Adrenal gland (tissue), 5 donors: ENCODE results near the gene SNRNP200.

ENCODE experiments used
- POLR2A ChIP-seq, 2 donors: fragments of 450-650 bp; IDR thresholded peaks; one replicate each; pipeline ENCODE4 v1.6.1; 2017; ENCODE audit warnings: antibody characterized with exemption in 2 of 2, mild to moderate bottlenecking in 2 of 2, moderate library complexity in 1 of 2
- TF ChIP-seq, protein P1 (sequence below), 6 experiments: fragments of 450-650 bp in 4 of 6; fragments of 200-600 bp in 2 of 6; sonication (generic) in 1 of 6; IDR thresholded peaks; 1 replicate in 5 of 6; 2 replicates in 1 of 6; pipeline versions ENCODE4 v1.5.1 to v1.8.0; 2016 to 2021; ENCODE audit warnings: antibody characterized with exemption in 6 of 6, mild to moderate bottlenecking in 2 of 6, moderate library complexity in 1 of 6
- donor health status: DM: no; HTN: no; CAD: no.

DNA sequence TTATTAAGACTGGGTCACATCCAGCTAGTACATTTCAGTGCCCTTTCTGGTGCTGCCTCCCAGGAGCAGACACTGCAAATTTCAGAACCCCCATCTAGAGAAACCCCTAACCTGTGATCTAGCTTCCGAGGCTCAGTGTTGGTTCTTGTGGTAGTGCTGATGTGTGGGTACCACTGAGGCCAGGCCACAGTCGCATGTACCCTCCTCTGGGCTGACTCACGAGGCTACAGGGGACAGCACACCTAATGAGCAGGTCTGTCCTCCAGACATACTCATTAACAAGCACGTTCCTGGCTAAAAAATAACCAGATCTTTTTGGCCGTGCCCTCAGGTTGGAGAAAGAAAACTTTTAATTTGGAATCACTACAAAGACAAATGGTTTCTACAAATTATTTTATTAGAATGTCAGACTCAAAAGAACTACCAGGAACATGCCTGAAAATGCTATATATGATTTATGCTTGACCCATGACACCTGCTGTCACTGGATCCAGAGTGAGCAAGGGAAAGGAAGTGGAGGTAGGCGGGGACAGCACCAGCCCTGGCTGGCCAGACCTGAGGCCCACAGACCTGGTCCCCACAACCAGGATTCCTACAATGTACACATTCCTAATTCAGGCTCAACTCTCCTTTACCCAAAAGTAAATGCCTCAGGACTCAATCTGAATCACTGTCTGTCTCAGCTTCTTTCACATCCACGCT lies 30.8 kb downstream of the SNRNP200 start:
- TF ChIP-seq, protein P1, sequence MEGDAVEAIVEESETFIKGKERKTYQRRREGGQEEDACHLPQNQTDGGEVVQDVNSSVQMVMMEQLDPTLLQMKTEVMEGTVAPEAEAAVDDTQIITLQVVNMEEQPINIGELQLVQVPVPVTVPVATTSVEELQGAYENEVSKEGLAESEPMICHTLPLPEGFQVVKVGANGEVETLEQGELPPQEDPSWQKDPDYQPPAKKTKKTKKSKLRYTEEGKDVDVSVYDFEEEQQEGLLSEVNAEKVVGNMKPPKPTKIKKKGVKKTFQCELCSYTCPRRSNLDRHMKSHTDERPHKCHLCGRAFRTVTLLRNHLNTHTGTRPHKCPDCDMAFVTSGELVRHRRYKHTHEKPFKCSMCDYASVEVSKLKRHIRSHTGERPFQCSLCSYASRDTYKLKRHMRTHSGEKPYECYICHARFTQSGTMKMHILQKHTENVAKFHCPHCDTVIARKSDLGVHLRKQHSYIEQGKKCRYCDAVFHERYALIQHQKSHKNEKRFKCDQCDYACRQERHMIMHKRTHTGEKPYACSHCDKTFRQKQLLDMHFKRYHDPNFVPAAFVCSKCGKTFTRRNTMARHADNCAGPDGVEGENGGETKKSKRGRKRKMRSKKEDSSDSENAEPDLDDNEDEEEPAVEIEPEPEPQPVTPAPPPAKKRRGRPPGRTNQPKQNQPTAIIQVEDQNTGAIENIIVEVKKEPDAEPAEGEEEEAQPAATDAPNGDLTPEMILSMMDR (IDR thresholded peaks at IDR 0.05) = no peak
- TF ChIP-seq POLR2A (IDR thresholded peaks at IDR 0.05) = no peak
